Measurements from ENCODE around the gene TNS1.

Gene TNS1

DNA sequence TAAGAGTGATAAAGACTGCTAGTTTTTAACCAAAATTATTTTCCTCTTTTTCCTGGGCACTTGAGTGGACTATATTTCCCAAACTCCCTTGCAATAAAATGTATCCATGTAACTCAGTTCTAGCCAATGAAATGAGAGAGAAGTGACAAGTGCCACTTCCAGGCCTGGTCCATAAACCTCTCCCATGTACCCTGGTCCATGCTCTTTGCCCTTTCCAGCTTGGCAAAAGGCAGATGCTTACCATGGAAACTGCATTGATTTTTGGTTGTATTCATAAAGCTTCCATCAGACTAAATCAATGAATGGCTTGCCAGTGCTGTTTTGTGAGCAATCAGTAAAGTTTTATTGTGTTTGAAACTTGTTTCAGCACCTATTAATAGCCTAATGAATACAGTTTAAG, 229.3 kb downstream of the TNS1 start:
- Histone ChIP-seq H3K4me1 (ENCODE audit: control insufficient read depth in 1 of 2, insufficient read depth in 2 of 2, low read length in 2 of 2) (no peaks in the 10 kb centered on the region), H3K4me3 (ENCODE audit: low read depth in 1 of 2, low read length in 2 of 2) (no peak overlapping the region), H3K27ac (ENCODE audit: low read length) (no peak overlapping the region), H3K9me3 (ENCODE audit: control insufficient read depth in 1 of 2, low read length in 2 of 2) (no peaks in the 10 kb centered on the region), H3K27me3 (ENCODE audit: low read depth, low read length) (no peaks in the 10 kb centered on the region), H3K36me3 (ENCODE audit: control insufficient read depth in 1 of 2, insufficient read depth in 2 of 2, low read length in 2 of 2) (peaks cover 0 to 11% of the 10 kb centered on the region in 2 donors)

DNA sequence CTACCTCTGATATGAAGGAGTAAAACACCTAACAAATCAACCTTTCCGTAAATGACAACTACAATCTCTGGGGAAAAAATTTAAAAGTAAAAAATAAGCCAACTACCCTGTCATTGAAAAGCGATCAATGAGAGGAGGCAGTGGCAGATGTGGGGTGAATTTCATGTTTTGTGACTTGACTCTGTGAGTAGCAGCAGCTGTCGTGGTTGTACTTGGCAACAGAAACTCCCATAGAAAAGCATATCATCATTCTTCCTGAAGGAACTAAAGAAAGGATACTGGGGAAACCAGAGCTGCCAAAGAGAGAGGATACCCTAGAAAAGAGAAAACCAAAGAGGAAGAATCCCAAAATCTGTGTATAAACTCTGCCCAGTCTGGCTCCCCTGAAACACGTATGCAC, 236.4 kb downstream of the TNS1 start:
- no peaks in the 10 kb centered on the region for H3K4me1 ChIP-seq (ENCODE audit: control insufficient read depth in 1 of 2, insufficient read depth in 2 of 2, low read length in 2 of 2)
- no peak overlapping the region for H3K27ac ChIP-seq (ENCODE audit: low read length)
- H3K9me3 ChIP-seq (ENCODE audit: control insufficient read depth in 1 of 2, low read length in 2 of 2), result peaks cover 0 to 9% of the 10 kb centered on the region in 2 donors
- H3K27me3 ChIP-seq (ENCODE audit: low read depth, low read length), result no peaks in the 10 kb centered on the region
- H3K4me3 ChIP-seq (ENCODE audit: low read depth in 1 of 2, low read length in 2 of 2), result no peak overlapping the region
- H3K36me3 ChIP-seq (ENCODE audit: control insufficient read depth in 1 of 2, insufficient read depth in 2 of 2, low read length in 2 of 2), result peaks cover 0 to 5% of the 10 kb centered on the region in 2 donors

DNA sequence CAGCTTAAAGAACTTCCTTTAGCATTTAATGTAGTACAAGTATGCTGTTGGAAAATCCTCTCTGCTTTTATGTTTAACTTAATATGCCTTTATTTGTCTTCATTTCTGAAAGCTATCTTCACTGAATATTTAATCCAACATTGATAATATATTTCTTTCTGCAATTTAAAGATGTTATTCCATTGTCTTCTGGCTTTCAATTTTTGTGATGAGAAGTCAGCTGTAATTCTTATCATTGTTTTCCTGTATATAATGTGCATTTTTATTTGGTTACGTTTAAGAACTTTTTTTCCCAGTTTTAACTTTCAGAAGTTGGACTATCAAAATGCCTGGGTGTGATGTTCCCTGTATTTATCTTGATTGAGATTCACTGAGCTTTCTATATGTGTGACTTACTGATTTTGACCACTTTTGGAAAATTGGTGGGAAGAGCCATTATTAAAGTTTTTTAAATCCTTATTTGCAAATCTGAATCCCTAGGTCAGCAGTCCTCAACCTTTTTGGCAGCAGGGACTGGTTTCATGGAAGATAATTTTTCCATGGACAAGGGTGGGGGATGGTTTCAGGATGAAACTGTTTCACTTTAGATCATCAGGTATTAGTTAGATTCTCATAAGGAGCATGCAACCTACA, 241.0 kb downstream of the TNS1 start:
- Histone ChIP-seq H3K4me3 (ENCODE audit: low read depth in 1 of 2, low read length in 2 of 2) (no peak overlapping the region), H3K9me3 (ENCODE audit: control insufficient read depth in 1 of 2, low read length in 2 of 2) (peaks cover 0 to 9% of the 10 kb centered on the region in 2 donors), H3K27me3 (ENCODE audit: low read depth, low read length) (no peaks in the 10 kb centered on the region), H3K4me1 (ENCODE audit: control insufficient read depth in 1 of 2, insufficient read depth in 2 of 2, low read length in 2 of 2) (peaks cover 0 to 2% of the 10 kb centered on the region in 2 donors), H3K36me3 (ENCODE audit: control insufficient read depth in 1 of 2, insufficient read depth in 2 of 2, low read length in 2 of 2) (peaks cover 0 to 4% of the 10 kb centered on the region in 2 donors), H3K27ac (ENCODE audit: low read length) (no peak overlapping the region)

DNA sequence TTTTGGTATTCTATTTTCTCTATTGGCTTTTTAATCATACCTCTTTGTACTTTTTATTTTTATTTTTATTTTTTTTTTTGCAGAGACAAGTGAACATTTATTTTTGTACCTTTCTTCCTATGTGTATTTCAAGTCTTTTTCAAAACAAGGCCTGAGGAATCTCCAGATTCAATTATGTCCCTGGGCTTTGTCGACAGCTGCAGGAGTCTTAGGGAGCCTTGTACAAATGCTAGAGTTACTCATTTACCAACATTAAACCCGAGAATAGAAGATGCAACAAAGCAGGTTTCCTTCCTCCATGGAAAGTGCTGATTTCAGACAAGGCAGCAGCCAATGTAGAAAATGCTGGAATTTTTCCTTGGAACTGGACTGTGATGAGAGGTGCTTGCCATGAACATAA, 242.8 kb downstream of the TNS1 start:
- Histone ChIP-seq H3K27ac (ENCODE audit: low read length) (no peak overlapping the region), H3K4me3 (ENCODE audit: low read depth in 1 of 2, low read length in 2 of 2) (no peak overlapping the region), H3K27me3 (ENCODE audit: low read depth, low read length) (no peaks in the 10 kb centered on the region), H3K9me3 (ENCODE audit: control insufficient read depth in 1 of 2, low read length in 2 of 2) (peaks cover 0 to 9% of the 10 kb centered on the region in 2 donors), H3K36me3 (ENCODE audit: control insufficient read depth in 1 of 2, insufficient read depth in 2 of 2, low read length in 2 of 2) (peaks cover 0 to 4% of the 10 kb centered on the region in 2 donors), H3K4me1 (ENCODE audit: control insufficient read depth in 1 of 2, insufficient read depth in 2 of 2, low read length in 2 of 2) (peaks cover 0 to 18% of the 10 kb centered on the region in 2 donors)

DNA sequence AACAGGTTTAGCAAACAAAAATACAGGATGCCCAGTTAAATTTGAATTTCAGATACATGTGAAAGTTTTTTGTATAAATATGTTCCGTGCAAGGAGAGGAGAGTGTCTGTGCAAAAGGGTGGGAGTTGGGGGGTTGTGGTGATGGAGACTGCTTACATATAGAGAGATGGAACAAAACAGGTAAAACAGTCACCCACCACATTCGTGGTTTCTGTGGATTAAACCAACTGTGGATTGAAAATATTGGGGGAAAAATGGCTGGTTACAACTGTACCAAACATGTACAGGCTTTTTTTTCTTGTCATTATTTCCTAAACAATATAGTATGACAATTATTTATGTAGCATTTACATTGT, 245.7 kb downstream of the TNS1 start:
- Histone ChIP-seq H3K27me3 (ENCODE audit: low read depth, low read length) (no peaks in the 10 kb centered on the region), H3K9me3 (ENCODE audit: control insufficient read depth in 1 of 2, low read length in 2 of 2) (peaks cover 0 to 6% of the 10 kb centered on the region in 2 donors), H3K4me1 (ENCODE audit: control insufficient read depth in 1 of 2, insufficient read depth in 2 of 2, low read length in 2 of 2) (peaks cover 0 to 40% of the 10 kb centered on the region in 2 donors), H3K27ac (ENCODE audit: low read length) (no peak overlapping the region), H3K36me3 (ENCODE audit: control insufficient read depth in 1 of 2, insufficient read depth in 2 of 2, low read length in 2 of 2) (peaks cover 0 to 4% of the 10 kb centered on the region in 2 donors), H3K4me3 (ENCODE audit: low read depth in 1 of 2, low read length in 2 of 2) (no peak overlapping the region)

DNA sequence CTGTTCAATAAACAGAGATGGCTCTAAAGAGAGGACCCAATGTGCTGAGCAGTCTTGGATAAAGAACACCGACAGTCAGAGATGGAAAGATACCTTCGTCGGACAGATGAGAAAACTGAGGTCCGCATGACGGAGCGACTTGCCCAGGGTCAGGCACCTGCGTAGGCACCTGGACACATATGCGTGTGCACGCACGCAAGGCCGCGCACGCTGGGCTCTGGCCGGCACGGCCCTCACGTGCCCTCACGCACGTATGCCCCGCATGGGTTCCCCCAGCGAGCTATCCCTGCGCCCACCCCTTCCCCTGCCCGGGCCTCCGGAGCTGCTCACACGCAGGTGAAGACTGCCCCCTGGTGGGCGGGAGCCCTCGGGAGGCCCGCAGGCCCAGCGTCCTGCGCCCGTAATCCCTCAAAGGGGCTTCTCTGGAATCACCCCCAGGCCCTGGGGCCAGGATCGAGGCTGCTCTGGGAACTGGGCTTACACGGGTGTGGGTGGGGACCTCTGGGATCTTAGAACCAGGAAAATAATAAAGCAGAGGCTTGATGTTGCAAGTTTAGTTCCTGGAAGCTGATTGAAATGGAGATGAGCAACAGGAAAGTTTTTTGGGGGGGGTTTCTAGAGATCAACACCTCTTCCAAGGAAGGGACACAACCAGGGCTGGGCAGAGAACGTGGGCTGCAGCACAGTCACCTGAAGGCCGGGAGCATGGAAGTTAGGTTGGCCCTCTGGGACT, 246.3 kb downstream of the TNS1 start:
- peaks cover 0 to 40% of the 10 kb centered on the region in 2 donors for H3K4me1 ChIP-seq (ENCODE audit: control insufficient read depth in 1 of 2, insufficient read depth in 2 of 2, low read length in 2 of 2)

DNA sequence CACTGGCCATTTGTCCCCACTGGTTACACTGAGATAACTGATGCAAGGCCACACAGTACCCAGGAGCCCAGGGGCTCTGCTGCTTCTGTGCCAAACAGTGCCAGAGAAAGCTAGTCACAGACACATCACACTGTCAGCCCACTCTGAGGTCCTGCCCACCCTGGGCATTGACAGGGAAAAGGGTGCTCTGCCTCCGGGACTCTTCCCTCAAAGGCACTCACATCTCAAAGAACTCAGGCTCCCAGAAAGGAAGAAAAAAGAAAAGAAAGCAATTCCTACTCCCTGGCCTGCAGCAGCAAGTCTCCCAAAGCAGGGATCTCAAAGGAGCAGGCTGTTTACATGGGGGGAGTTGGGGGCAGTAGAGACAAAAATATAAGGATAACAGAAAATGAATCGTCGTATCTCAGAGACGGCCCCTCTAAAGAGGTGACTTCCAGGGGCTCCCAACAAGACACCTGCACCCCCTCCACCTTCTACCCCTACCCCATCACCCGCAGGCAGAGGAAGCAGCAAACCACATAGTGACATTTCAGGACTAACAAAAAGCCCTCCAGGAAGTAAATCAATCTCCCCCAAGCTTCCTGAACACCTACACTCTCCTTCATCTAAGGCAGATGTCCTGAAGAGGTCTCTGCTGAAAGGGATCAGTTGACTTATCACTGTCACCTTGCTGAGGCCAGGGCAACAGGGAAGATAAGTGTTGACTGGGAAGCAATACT, 247.6 kb downstream of the TNS1 start:
- Histone ChIP-seq H3K4me1 (ENCODE audit: control insufficient read depth in 1 of 2, insufficient read depth in 2 of 2, low read length in 2 of 2) (peaks cover 0 to 40% of the 10 kb centered on the region in 2 donors), H3K27ac (ENCODE audit: low read length) (no peak overlapping the region), H3K9me3 (ENCODE audit: control insufficient read depth in 1 of 2, low read length in 2 of 2) (no peaks in the 10 kb centered on the region), H3K27me3 (ENCODE audit: low read depth, low read length) (no peaks in the 10 kb centered on the region), H3K36me3 (ENCODE audit: control insufficient read depth in 1 of 2, insufficient read depth in 2 of 2, low read length in 2 of 2) (peaks cover 0 to 4% of the 10 kb centered on the region in 2 donors), H3K4me3 (ENCODE audit: low read depth in 1 of 2, low read length in 2 of 2) (no peak overlapping the region)

More for the DNA sequence above, 246.3 kb downstream of the TNS1 start:
- Histone ChIP-seq H3K4me3 (ENCODE audit: low read depth in 1 of 2, low read length in 2 of 2) (peak overlapping the region in 1 of 2 donors; percentile 43), H3K9me3 (ENCODE audit: control insufficient read depth in 1 of 2, low read length in 2 of 2) (peaks cover 0 to under 1% of the 10 kb centered on the region in 2 donors), H3K27ac (ENCODE audit: low read length) (no peak overlapping the region), H3K27me3 (ENCODE audit: low read depth, low read length) (no peaks in the 10 kb centered on the region), H3K36me3 (ENCODE audit: control insufficient read depth in 1 of 2, insufficient read depth in 2 of 2, low read length in 2 of 2) (peaks cover 0 to 4% of the 10 kb centered on the region in 2 donors)

DNA sequence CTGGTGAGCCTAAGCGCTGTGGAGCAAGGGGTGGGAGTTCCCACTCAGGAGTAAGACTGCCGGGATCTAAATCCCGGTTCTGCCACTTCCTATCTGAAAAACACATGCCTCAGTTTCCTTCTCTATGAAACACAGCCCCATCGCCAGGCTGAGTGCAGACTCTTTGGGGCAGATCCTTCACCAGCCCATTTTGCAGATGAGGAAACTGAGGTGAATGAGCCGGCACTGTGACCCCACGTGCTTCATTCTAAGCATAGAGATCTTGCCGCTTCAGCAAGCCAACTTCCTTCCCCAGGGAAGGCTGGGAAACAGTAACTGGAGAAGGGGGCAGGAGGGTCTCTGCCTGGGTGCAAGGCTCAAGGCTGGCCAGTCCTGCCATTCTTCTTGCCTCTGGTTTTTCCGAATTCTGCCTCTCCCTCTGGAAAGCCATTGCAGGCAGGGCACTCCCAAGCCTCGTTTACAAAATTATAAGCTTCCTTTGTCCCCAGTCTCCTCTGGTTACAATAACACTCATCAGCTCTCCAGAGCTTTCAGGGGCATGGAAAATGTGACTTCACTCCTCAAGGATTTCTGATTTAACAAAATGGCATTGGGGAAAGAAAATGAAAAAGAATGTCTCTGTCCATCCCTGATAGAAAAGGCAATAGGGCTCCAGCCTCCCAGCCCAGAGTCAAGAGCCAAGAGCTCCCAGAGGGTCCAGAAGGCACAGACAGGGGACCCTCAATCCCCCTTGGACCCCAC, 249.2 kb downstream of the TNS1 start:
- peaks cover 5 to 46% of the 10 kb centered on the region in 2 donors for H3K4me1 ChIP-seq (ENCODE audit: control insufficient read depth in 1 of 2, insufficient read depth in 2 of 2, low read length in 2 of 2)
- H3K27ac ChIP-seq (ENCODE audit: low read length), result no peak overlapping the region
- peaks cover 0 to 4% of the 10 kb centered on the region in 2 donors for H3K36me3 ChIP-seq (ENCODE audit: control insufficient read depth in 1 of 2, insufficient read depth in 2 of 2, low read length in 2 of 2)
- no peaks in the 10 kb centered on the region for H3K9me3 ChIP-seq (ENCODE audit: control insufficient read depth in 1 of 2, low read length in 2 of 2)
- H3K27me3 ChIP-seq (ENCODE audit: low read depth, low read length), result no peaks in the 10 kb centered on the region
- no peak overlapping the region for H3K4me3 ChIP-seq (ENCODE audit: low read depth in 1 of 2, low read length in 2 of 2)

DNA sequence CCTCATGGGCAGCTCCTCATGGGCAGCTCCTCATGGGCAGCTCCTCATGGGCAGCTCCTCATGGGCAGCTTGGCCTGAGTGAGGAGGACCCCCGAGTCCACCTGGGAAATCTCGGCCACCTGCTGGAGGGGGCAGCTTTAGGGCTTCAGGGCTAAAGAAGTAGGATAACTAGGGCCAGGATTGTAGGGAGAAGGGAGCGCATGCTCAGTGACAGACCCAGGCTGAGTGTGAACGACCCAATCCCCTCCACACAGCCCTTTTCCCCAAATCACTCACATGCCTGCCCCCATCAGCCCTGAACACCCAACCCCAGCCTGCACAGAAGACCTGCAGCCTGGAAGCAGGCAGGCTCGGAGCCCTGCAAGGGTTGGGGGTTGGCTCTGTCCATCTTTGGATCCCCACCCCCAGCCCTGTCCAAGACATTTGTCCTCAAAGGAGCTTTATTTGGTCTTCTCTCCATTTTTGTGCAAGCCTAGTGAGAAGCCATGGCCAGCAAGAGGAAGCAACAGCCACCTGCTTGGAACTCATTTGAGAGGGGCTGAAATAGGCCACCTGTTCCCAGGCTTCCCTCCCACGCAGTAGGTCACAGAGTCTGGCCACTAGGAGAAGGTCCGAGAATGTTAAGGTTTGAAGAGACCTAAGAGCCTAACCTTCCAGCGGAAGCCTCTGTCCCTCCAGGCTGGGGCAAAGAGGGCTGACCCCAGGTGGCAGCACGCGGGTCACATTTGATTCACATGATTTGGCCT, 249.9 kb downstream of the TNS1 start:
- Histone ChIP-seq H3K27me3 (ENCODE audit: low read depth, low read length) (no peaks in the 10 kb centered on the region), H3K36me3 (ENCODE audit: control insufficient read depth in 1 of 2, insufficient read depth in 2 of 2, low read length in 2 of 2) (peaks cover 0 to 3% of the 10 kb centered on the region in 2 donors), H3K4me3 (ENCODE audit: low read depth in 1 of 2, low read length in 2 of 2) (no peak overlapping the region), H3K4me1 (ENCODE audit: control insufficient read depth in 1 of 2, insufficient read depth in 2 of 2, low read length in 2 of 2) (peaks cover 5 to 46% of the 10 kb centered on the region in 2 donors), H3K9me3 (ENCODE audit: control insufficient read depth in 1 of 2, low read length in 2 of 2) (no peaks in the 10 kb centered on the region), H3K27ac (ENCODE audit: low read length) (no peak overlapping the region)

DNA sequence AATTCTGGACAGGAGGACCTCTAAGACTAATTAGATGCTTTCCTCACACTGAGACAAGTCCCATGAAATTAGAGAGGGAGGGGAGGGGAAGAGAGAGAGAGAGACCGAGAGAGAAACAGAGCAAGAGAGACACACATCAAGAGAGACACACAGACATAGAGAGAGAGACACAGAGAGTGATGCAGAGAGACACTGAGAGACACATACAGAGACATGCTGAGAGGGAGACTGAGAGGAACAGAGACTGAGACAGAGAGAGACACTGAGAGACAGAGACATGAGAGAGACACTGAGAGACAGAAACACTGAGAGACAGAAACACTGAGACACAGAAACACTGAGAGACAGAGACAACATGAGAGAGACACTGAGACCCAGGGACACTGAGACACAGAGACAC, 250.8 kb downstream of the TNS1 start:
- Histone ChIP-seq H3K4me1 (ENCODE audit: control insufficient read depth in 1 of 2, insufficient read depth in 2 of 2, low read length in 2 of 2) (peaks cover 5 to 46% of the 10 kb centered on the region in 2 donors), H3K4me3 (ENCODE audit: low read depth in 1 of 2, low read length in 2 of 2) (no peak overlapping the region), H3K9me3 (ENCODE audit: control insufficient read depth in 1 of 2, low read length in 2 of 2) (no peaks in the 10 kb centered on the region), H3K27ac (ENCODE audit: low read length) (no peak overlapping the region), H3K27me3 (ENCODE audit: low read depth, low read length) (no peaks in the 10 kb centered on the region), H3K36me3 (ENCODE audit: control insufficient read depth in 1 of 2, insufficient read depth in 2 of 2, low read length in 2 of 2) (no peaks in the 10 kb centered on the region)

Data from muscle layer of duodenum (tissue), 2 donors.